ENCODE results near the gene BLID.

Gene BLID

DNA sequence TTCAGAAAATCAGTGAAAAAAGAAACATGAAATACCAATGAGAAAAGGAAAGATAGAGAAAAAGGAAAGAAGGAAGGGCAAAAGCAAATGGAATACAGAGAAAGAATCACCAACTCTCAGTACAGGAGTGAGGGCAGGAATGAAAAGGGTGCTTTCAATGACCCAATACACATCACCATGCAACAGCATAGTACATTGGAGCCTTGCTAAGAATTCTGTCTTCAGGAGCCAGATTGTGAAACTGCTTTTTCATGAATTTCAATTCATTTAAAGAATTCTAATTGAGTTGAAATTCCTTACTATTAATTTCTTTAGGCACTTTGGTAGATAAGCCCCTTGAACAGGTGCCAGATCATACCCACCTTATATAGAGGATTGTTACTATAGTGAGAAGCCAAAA is 34.9 kb downstream of the BLID start:
- DNase-seq (ENCODE audit: low spot score), result no peak
- TF ChIP-seq, protein P1, sequence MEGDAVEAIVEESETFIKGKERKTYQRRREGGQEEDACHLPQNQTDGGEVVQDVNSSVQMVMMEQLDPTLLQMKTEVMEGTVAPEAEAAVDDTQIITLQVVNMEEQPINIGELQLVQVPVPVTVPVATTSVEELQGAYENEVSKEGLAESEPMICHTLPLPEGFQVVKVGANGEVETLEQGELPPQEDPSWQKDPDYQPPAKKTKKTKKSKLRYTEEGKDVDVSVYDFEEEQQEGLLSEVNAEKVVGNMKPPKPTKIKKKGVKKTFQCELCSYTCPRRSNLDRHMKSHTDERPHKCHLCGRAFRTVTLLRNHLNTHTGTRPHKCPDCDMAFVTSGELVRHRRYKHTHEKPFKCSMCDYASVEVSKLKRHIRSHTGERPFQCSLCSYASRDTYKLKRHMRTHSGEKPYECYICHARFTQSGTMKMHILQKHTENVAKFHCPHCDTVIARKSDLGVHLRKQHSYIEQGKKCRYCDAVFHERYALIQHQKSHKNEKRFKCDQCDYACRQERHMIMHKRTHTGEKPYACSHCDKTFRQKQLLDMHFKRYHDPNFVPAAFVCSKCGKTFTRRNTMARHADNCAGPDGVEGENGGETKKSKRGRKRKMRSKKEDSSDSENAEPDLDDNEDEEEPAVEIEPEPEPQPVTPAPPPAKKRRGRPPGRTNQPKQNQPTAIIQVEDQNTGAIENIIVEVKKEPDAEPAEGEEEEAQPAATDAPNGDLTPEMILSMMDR (IDR thresholded peaks at IDR 0.05; ENCODE audit: poor library complexity, severe bottlenecking), result no peak
- Histone ChIP-seq H3K4me3 (ENCODE audit: severe bottlenecking) (no peak overlapping the region), H3K27ac (ENCODE audit: poor library complexity, severe bottlenecking) (no peak overlapping the region), H3K4me1 (ENCODE audit: insufficient read depth, poor library complexity, severe bottlenecking) (peaks cover 12% of the 10 kb centered on the region), H3K9me3 (ENCODE audit: severe bottlenecking) (no peaks in the 10 kb centered on the region), H3K36me3 (ENCODE audit: low read depth) (no peaks in the 10 kb centered on the region), H3K27me3 (ENCODE audit: insufficient read depth, poor library complexity, severe bottlenecking) (no peaks in the 10 kb centered on the region)
- ATAC-seq (ENCODE audit: low read depth), result no peak

DNA sequence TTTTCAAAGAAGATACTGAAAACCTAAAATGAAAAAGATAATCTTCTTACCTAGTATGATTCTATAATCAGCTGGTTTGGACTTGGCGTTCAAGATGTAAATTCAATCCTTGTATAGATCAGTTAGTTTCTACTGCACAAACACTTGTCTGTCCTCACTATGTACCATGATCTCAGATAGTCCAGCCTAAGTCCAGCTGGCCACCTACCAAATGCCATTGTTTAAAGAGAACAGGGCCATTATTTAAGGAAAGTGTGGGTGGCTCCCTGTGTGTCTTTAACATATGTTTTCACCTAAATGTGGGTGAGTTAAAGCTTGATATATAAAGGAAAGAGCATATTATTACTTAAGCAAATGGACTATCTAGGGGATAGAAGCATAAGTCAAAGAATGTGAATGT is 38.6 kb downstream of the BLID start:
- ATAC-seq (ENCODE audit: low read depth) (no peak), DNase-seq (ENCODE audit: low spot score) (no peak)
- Histone ChIP-seq H3K4me3 (ENCODE audit: severe bottlenecking) (no peak overlapping the region), H3K27me3 (ENCODE audit: insufficient read depth, poor library complexity, severe bottlenecking) (no peaks in the 10 kb centered on the region), H3K27ac (ENCODE audit: poor library complexity, severe bottlenecking) (no peak overlapping the region), H3K9me3 (ENCODE audit: severe bottlenecking) (no peaks in the 10 kb centered on the region), H3K36me3 (ENCODE audit: low read depth) (no peaks in the 10 kb centered on the region), H3K4me1 (ENCODE audit: insufficient read depth, poor library complexity, severe bottlenecking) (no peaks in the 10 kb centered on the region)
- TF ChIP-seq, protein P1 (IDR thresholded peaks at IDR 0.05; ENCODE audit: poor library complexity, severe bottlenecking), result no peak

DNA sequence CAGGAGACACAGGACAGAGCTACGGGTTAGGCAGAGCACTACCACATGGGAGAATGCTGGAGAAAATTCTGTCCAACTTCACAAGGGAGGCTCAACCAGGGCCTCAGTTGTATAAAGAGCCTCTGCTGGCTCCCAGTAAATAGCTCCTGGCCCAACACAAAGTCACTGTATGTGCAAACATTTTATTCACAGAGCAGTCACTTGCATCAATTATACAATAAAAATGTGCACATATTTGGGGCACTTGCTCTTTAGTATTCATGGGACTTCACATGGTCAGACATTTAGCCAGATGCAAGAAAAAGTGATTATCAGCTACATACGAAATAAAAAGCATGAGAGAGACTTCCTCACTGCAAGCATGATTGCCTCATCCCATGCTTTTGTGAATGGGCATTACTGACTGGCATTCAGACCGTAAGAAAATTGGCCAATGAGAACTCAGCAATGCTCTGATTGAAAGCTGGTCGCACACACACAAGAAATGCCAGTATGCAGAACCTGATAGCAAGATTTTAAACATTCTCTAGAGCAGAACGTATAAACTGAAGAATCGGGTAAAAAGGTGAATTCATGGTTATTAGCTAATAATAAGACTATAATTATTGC is 39.4 kb downstream of the BLID start:
- DNase-seq (ENCODE audit: low spot score), result no peak
- H3K27ac ChIP-seq (ENCODE audit: poor library complexity, severe bottlenecking), result no peak overlapping the region
- H3K27me3 ChIP-seq (ENCODE audit: insufficient read depth, poor library complexity, severe bottlenecking), result no peaks in the 10 kb centered on the region
- H3K9me3 ChIP-seq (ENCODE audit: severe bottlenecking), result no peaks in the 10 kb centered on the region
- H3K36me3 ChIP-seq (ENCODE audit: low read depth), result no peaks in the 10 kb centered on the region
- no peaks in the 10 kb centered on the region for H3K4me1 ChIP-seq (ENCODE audit: insufficient read depth, poor library complexity, severe bottlenecking)
- no peak for ATAC-seq (ENCODE audit: low read depth)
- TF ChIP-seq, protein P1 (IDR thresholded peaks at IDR 0.05; ENCODE audit: poor library complexity, severe bottlenecking), result no peak
- no peak overlapping the region for H3K4me3 ChIP-seq (ENCODE audit: severe bottlenecking)

DNA sequence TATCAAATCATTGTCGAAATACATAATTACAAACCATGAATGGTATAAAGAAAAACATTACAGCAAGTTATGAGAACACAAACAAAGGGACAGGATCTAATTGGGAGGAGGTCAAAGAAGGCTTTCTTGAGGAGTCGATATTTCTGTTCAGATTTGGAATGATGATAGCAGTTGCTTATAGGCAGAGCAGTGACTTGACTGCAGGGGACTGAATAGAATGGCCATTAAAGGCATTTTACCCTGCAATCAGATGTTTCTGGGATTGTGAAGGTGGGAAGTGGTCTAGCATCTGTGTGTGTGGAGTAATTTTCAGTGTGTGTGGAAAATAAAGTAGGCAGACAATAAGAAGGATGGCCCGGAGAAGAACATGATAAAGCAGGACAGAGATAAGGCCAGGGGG is 41.0 kb downstream of the BLID start:
- Histone ChIP-seq H3K9me3 (ENCODE audit: severe bottlenecking) (no peaks in the 10 kb centered on the region), H3K27ac (ENCODE audit: poor library complexity, severe bottlenecking) (no peak overlapping the region), H3K4me3 (ENCODE audit: severe bottlenecking) (no peak overlapping the region), H3K36me3 (ENCODE audit: low read depth) (no peaks in the 10 kb centered on the region), H3K4me1 (ENCODE audit: insufficient read depth, poor library complexity, severe bottlenecking) (no peaks in the 10 kb centered on the region), H3K27me3 (ENCODE audit: insufficient read depth, poor library complexity, severe bottlenecking) (no peaks in the 10 kb centered on the region)
- ATAC-seq (ENCODE audit: low read depth), result no peak
- TF ChIP-seq, protein P1 (IDR thresholded peaks at IDR 0.05; ENCODE audit: poor library complexity, severe bottlenecking), result no peak
- DNase-seq (ENCODE audit: low spot score), result no peak

DNA sequence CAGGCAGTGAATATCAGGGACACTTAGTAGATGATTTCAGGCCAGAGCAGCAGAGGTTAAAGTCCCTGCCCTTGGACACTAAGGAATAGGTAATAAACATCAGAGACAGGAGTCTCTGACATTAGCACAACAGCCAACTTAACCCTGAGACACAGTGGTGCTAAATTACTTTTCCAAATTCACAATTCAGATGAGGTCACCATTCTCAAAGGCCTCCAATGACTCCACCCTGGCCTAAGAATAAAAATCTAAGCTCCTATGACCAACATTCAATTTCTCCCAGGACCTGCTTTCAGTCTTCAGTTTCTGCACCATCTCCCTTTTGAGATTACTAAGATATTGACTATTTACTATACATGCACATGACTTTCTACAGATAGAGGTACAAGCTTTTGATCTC is 42.0 kb downstream of the BLID start:
- no peaks in the 10 kb centered on the region for H3K4me1 ChIP-seq (ENCODE audit: insufficient read depth, poor library complexity, severe bottlenecking)
- no peaks in the 10 kb centered on the region for H3K9me3 ChIP-seq (ENCODE audit: severe bottlenecking)
- H3K27ac ChIP-seq (ENCODE audit: poor library complexity, severe bottlenecking), result no peak overlapping the region
- no peak overlapping the region for H3K4me3 ChIP-seq (ENCODE audit: severe bottlenecking)
- TF ChIP-seq, protein P1 (IDR thresholded peaks at IDR 0.05; ENCODE audit: poor library complexity, severe bottlenecking), result no peak
- ATAC-seq (ENCODE audit: low read depth), result no peak
- H3K36me3 ChIP-seq (ENCODE audit: low read depth), result no peaks in the 10 kb centered on the region
- no peaks in the 10 kb centered on the region for H3K27me3 ChIP-seq (ENCODE audit: insufficient read depth, poor library complexity, severe bottlenecking)
- no peak for DNase-seq (ENCODE audit: low spot score)
